ENCODE data around the gene TTC33.

Gene TTC33

DNA sequence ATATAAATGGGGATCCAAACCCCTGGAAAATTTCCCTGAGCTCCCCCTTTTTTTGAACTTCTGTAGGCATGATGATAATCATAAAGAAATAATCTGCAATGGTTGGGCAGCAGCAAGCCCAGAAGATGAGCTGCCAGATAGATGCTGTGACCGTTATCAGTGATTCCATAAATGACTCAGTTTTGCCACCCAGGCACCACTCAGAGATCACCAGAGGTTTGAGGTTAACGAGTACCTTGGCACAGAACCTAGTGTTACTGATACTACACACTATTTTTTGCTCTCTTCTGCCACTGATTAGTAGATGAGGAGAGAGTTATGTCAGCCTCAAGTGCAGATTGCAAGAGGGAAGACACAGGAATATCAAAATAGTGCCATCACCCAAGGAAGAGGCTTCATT, 275.4 kb downstream of the TTC33 start:
- Histone ChIP-seq H3K4me3 (no peak overlapping the region), H3K27ac (no peak overlapping the region), H3K9ac (ENCODE audit: insufficient read length) (no peak overlapping the region), H3K9me3 (ENCODE audit: low read depth, low read length) (no peaks in the 10 kb centered on the region), H3K36me3 (ENCODE audit: insufficient read depth, low read length) (no peaks in the 10 kb centered on the region)
- no peak for TF ChIP-seq EZH2 (IDR thresholded peaks at IDR 0.05)
- no peak for TF ChIP-seq FOXP2 (optimal IDR thresholded peaks at IDR 0.05; ENCODE audit: control extremely low read depth, extremely low read length, insufficient read depth)
- TF ChIP-seq POLR2AphosphoS5 (IDR thresholded peaks at IDR 0.05; ENCODE audit: borderline replicate concordance, low read depth, low read length) = no peak
- no peak for DNase-seq (ENCODE audit: low read depth, low spot score)

DNA sequence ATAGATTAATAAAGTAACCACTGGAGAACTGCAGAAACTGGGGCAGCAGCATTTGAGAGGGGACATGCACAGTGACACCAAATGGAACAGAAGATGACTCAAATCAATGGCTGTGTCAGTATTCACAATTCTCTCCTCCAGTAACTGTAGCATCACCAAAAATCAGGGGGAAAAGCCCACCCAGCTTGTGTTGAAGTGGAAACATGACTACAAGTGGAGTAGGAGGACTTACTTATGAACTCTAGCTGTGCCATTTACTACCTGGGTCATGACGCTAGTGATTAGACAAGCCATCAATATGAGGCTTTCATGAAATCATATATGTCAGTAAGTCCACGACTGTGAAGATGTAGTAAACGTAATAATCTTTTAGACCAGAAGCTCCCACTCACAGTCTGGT, 275.8 kb downstream of the TTC33 start:
- no peak overlapping the region for H3K27ac ChIP-seq
- H3K9me3 ChIP-seq (ENCODE audit: low read depth, low read length) = no peaks in the 10 kb centered on the region
- TF ChIP-seq FOXP2 (optimal IDR thresholded peaks at IDR 0.05; ENCODE audit: control extremely low read depth, extremely low read length, insufficient read depth) (no peak), EZH2 (IDR thresholded peaks at IDR 0.05) (no peak), POLR2AphosphoS5 (IDR thresholded peaks at IDR 0.05; ENCODE audit: borderline replicate concordance, low read depth, low read length) (no peak)
- no peak for DNase-seq (ENCODE audit: low read depth, low spot score)
- H3K36me3 ChIP-seq (ENCODE audit: insufficient read depth, low read length) = no peaks in the 10 kb centered on the region
- H3K4me3 ChIP-seq = no peak overlapping the region
- no peak overlapping the region for H3K9ac ChIP-seq (ENCODE audit: insufficient read length)

DNA sequence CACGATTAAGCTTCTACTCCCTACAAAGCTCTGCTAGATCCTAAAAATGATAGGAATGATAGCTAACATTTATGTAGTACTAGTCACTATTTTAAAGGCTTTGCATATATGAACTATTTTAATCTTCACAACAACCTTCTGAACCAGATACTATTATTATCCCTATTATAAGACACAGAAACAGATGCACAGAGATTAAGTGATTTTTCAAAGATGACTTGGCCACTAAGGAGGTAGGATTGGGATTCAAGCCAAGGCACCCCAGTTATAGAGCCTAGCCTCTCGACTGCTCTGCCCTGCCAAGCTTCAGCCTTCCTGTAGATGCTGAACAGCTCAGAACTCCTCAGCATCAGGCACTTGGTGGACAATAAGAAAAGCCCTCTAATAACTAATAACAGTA, 277.0 kb downstream of the TTC33 start:
- TF ChIP-seq POLR2AphosphoS5 (IDR thresholded peaks at IDR 0.05; ENCODE audit: borderline replicate concordance, low read depth, low read length) (no peak), EZH2 (IDR thresholded peaks at IDR 0.05) (no peak), FOXP2 (optimal IDR thresholded peaks at IDR 0.05; ENCODE audit: control extremely low read depth, extremely low read length, insufficient read depth) (no peak)
- H3K36me3 ChIP-seq (ENCODE audit: insufficient read depth, low read length) = no peaks in the 10 kb centered on the region
- no peak overlapping the region for H3K27ac ChIP-seq
- DNase-seq (ENCODE audit: low read depth, low spot score) = no peak
- no peaks in the 10 kb centered on the region for H3K9me3 ChIP-seq (ENCODE audit: low read depth, low read length)
- H3K4me3 ChIP-seq = no peak overlapping the region
- no peak overlapping the region for H3K9ac ChIP-seq (ENCODE audit: insufficient read length)

DNA sequence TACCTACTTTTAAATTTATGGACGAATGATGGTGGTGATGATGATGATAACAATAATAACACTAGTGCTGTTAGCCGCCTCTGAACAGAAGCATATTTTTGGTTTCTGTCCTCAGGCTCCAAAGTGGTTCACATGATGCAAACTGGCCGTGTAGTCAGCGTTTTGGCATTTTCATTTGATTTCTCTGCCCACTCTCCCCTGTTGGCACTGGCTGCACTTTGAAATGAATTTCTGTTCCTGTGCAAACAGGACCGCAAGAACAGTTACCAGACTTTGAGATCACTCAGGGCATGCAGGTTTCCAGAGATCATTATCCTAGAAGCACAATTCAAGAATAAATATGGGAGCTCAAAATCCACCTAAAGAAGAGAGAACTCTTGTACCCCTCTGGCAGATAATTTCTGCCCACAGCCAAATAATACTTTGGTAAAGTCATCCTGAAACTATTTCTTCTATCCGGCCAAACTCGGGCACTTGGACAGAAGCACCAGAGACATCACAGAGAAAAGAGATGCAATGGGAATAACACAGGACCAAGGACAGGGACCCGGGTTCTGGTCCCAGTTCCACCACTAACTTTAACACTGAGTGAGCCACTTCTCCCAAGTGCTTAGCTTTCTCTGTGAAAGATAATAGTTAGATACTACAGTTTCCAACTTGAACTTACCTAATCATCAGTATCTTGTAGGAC, 277.8 kb downstream of the TTC33 start:
- no peak for TF ChIP-seq EZH2 (IDR thresholded peaks at IDR 0.05)
- no peak for TF ChIP-seq FOXP2 (optimal IDR thresholded peaks at IDR 0.05; ENCODE audit: control extremely low read depth, extremely low read length, insufficient read depth)
- no peak for TF ChIP-seq POLR2AphosphoS5 (IDR thresholded peaks at IDR 0.05; ENCODE audit: borderline replicate concordance, low read depth, low read length)
- Histone ChIP-seq H3K9ac (ENCODE audit: insufficient read length) (no peak overlapping the region), H3K36me3 (ENCODE audit: insufficient read depth, low read length) (no peaks in the 10 kb centered on the region), H3K27ac (no peak overlapping the region), H3K4me3 (no peak overlapping the region), H3K9me3 (ENCODE audit: low read depth, low read length) (no peaks in the 10 kb centered on the region)
- DNase-seq (ENCODE audit: low read depth, low spot score) = no peak

DNA sequence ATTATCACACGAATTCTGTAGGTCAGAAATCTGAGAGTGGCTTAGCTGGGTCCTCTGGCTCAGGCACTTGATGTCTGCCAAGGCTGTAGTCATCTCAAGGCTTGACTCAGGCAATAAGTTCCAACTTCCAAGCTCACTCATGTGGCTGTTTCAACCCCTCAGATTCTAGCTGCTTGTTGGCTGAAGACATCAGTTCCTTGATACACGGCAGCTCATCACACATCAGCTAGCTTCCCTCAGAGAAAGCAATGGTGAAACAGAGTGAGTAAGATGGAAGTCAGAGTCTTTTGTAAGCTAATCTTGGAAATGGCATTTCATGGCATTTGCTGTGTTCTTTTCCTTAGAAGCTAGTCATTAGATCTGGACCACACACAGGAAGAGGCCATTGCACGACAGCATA, 280.2 kb downstream of the TTC33 start:
- Histone ChIP-seq H3K9me3 (ENCODE audit: low read depth, low read length) (no peaks in the 10 kb centered on the region), H3K27ac (no peak overlapping the region), H3K9ac (ENCODE audit: insufficient read length) (no peak overlapping the region), H3K4me3 (no peak overlapping the region), H3K36me3 (ENCODE audit: insufficient read depth, low read length) (no peaks in the 10 kb centered on the region)
- no peak for TF ChIP-seq POLR2AphosphoS5 (IDR thresholded peaks at IDR 0.05; ENCODE audit: borderline replicate concordance, low read depth, low read length)
- TF ChIP-seq FOXP2 (optimal IDR thresholded peaks at IDR 0.05; ENCODE audit: control extremely low read depth, extremely low read length, insufficient read depth) = no peak
- no peak for TF ChIP-seq EZH2 (IDR thresholded peaks at IDR 0.05)
- no peak for DNase-seq (ENCODE audit: low read depth, low spot score)

DNA sequence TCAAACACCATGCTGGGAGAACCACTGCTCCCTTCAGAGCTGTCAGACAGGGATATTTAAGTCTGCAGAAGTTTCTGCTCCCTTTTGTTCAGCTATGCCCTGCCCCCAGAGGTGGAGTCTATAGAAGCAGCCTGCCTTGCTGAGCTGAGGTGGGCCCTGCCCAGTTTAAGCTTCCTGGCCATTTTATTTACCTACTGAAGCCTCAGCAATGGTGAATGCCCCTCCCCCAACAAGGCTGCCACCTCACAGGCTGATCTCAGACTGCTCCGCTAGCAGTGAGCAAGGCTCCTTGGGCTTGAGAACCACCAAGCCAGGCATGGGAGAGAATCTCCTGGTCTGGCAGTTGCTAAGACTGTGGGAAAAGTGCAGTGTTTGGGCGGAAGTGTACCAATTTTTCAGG, 281.5 kb downstream of the TTC33 start:
- TF ChIP-seq POLR2AphosphoS5 (IDR thresholded peaks at IDR 0.05; ENCODE audit: borderline replicate concordance, low read depth, low read length) (no peak), FOXP2 (optimal IDR thresholded peaks at IDR 0.05; ENCODE audit: control extremely low read depth, extremely low read length, insufficient read depth) (no peak), EZH2 (IDR thresholded peaks at IDR 0.05) (no peak)
- no peaks in the 10 kb centered on the region for H3K36me3 ChIP-seq (ENCODE audit: insufficient read depth, low read length)
- H3K9me3 ChIP-seq (ENCODE audit: low read depth, low read length) = no peaks in the 10 kb centered on the region
- DNase-seq (ENCODE audit: low read depth, low spot score) = no peak
- no peak overlapping the region for H3K4me3 ChIP-seq
- H3K9ac ChIP-seq (ENCODE audit: insufficient read length) = no peak overlapping the region
- H3K27ac ChIP-seq = no peak overlapping the region

DNA sequence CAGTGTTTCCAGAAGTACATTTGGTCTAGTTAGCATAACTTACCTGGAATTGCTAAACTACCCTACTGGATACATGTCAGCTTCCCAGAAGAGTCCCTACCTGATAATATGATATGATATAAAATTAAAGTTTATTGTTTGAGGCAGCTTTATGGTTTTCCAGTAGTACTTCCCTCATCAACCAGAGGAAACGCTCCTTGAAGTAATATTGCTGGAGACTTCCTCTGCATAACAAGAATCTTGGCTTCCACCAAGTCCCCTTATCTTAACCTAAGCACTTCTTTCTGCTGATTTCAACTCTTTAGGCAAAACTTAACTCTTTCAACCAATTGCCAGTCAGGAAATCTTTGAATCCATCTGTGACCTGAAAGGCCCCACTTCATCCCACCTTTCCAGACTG, 290.3 kb downstream of the TTC33 start:
- no peak overlapping the region for H3K27ac ChIP-seq
- H3K36me3 ChIP-seq (ENCODE audit: insufficient read depth, low read length) = no peaks in the 10 kb centered on the region
- no peak overlapping the region for H3K9ac ChIP-seq (ENCODE audit: insufficient read length)
- no peaks in the 10 kb centered on the region for H3K9me3 ChIP-seq (ENCODE audit: low read depth, low read length)
- no peak for TF ChIP-seq FOXP2 (optimal IDR thresholded peaks at IDR 0.05; ENCODE audit: control extremely low read depth, extremely low read length, insufficient read depth)
- no peak for TF ChIP-seq POLR2AphosphoS5 (IDR thresholded peaks at IDR 0.05; ENCODE audit: borderline replicate concordance, low read depth, low read length)
- no peak for TF ChIP-seq EZH2 (IDR thresholded peaks at IDR 0.05)
- H3K4me3 ChIP-seq = no peak overlapping the region
- no peak for DNase-seq (ENCODE audit: low read depth, low spot score)

DNA sequence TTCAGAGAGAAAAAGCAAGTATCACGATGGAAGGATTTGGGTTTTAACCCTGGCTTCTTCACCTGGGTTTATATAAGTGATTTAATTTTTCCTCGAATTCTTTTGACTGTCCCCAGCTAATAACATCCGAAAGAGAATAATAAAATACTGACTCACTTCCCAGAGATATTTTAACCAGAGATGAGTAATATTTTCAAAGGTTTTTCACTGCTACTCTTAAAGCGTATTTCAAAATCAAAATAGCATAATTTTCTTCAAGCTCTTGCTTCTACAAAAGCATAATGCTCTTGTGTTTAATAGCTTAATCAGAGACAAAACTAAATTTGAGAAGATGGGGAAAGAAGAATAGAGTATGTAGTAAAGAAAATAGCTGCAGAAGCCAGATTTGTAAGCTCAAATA, 291.2 kb downstream of the TTC33 start:
- no peak overlapping the region for H3K4me3 ChIP-seq
- H3K27ac ChIP-seq = no peak overlapping the region
- H3K9ac ChIP-seq (ENCODE audit: insufficient read length) = no peak overlapping the region
- TF ChIP-seq POLR2AphosphoS5 (IDR thresholded peaks at IDR 0.05; ENCODE audit: borderline replicate concordance, low read depth, low read length) = no peak
- TF ChIP-seq EZH2 (IDR thresholded peaks at IDR 0.05) = no peak
- TF ChIP-seq FOXP2 (optimal IDR thresholded peaks at IDR 0.05; ENCODE audit: control extremely low read depth, extremely low read length, insufficient read depth) = no peak
- H3K9me3 ChIP-seq (ENCODE audit: low read depth, low read length) = no peaks in the 10 kb centered on the region
- no peaks in the 10 kb centered on the region for H3K36me3 ChIP-seq (ENCODE audit: insufficient read depth, low read length)
- DNase-seq (ENCODE audit: low read depth, low spot score) = no peak

All from SK-N-MC (cell line).